ENCODE measurements around the gene KIF11.
A peak's percentile ranks its signal among the peaks of the same experiment; 100 is the strongest.
"Not testable (repeated sequence)": the region's sequence is repeated elsewhere in the genome, so short reads cannot be mapped to it uniquely, and the experiment has no call there.

Gene KIF11

DNA sequence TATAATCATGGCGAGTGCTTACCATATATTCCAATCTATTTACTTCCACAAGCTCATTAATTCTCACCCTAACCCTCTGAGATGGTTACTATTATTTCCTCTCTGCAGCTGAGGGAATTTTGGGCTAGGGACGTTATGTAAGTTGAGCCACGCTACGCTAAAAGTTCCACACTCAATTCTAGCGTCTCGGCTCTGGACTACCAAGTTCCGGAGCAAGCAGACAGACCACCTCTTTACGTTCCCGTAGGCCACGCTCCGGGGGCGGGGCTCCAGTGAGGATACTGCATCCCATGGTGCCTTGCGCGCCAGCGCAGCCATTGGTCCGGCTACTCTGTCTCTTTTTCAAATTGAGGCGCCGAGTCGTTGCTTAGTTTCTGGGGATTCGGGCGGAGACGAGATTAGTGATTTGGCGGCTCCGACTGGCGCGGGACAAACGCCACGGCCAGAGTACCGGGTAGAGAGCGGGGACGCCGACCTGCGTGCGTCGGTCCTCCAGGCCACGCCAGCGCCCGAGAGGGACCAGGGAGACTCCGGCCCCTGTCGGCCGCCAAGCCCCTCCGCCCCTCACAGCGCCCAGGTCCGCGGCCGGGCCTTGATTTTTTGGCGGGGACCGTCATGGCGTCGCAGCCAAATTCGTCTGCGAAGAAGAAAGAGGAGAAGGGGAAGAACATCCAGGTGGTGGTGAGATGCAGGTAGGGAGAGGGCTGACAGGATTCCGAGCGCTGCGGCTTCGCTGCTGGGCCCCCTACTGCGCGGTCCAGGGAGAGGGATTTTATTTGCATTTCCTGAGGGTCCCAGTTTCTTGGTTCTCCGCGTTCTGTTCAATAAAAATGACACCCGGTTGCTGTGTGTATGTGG is at the start of gene KIF11:
KIF11 (plus strand) TSS at position 370 of the 858 bp plus-strand sequence; CDS start at position 616, 246 bp downstream.
- peak; percentile 77 to 93 (median 88) for DNase-seq

DNA sequence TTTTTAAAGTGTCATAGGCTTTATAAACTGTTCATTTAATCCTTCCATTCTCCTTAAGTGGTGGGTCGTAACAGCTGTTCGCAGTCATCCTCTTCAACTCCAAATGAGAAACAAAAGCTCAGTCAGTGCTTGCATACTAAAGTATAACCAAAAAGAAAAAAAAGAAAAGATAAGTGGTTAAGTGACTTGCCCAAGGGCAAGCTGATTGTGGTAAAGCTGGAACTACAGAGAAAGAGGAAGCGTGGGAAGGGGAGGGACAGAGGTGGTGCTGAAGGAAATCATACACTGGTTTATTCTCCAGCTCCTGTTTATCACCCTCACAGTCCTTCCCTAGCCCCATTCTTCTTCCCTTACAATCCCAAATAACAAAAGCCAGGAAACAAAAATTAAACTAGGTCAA is 48.6 kb upstream of the KIF11 start:
- no peak for DNase-seq

DNA sequence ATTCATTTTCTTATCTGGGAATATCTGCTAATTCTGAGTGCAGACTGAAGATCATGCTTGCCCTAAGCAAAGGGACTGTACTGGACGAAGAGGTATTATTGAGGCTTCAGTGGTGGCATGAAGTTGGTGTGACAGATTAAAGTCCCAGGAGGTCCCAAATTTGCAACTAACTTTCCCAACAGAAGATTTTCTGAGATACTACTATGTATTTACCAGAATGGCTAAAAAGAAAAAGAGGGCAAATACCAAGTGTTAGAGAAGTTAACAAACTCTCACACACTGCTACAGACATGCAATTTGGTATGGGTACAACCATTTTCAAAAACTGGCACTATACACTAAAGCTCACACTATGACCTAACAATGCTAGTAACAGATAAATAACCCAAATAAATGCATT is 47.4 kb upstream of the KIF11 start:
- DNase-seq = no peak

DNA sequence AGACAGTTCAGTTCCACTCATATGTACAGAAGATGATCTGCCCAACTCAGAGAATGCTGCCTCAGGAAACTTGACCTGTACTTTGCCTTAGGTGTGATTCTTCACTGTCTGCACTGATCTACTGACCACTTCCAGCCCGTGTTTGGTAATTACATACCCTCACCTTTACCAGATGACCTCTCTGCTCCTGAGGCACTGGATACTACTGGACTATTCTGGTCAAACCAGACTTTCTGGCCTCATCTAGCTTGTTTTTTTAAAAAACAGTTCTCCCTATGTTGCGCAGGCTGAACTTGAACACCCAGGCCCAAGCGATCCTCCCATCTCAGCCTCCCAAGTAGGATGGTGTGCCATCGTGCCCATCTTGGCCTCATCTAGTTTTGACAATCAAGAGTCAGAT is 45.3 kb upstream of the KIF11 start:
- DNase-seq = no peak

DNA sequence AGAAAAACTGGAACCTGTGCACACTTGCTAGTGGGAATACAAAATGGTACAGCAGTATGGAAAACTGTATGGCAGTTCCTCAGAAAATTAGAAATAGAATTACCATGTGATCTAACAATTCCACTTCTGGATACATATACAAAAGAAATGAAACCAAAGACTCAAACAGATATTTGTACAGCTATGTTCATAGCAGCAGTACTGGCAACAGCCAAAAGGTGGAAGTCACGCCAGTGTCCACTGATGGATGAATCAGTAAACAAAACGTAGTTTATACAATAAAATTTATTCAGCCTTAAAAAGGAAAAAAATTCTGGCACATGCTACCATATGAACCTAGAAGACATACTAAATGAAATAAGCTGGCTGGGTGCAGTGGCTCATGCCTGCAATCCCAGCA is 42.0 kb upstream of the KIF11 start:
- no peak for DNase-seq

DNA sequence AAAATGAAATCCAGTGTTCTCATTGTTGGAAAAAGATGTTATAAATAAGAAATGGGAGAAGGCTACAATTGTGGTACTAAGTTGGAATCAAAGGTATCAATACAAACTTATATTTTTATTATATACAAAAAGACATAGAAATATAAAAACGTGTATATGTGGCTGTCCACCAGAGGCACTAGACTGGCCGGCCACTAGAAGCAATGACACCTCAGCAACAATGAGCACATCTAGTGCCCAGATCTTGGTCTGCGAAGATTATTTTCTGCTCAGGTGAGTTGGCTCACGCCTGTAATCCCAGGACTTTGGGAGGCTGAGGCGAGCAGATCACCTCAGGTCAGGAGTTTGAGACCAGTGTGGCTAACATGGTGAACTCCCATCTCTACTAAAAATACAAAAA is 40.6 kb upstream of the KIF11 start:
- DNase-seq = no peak

DNA sequence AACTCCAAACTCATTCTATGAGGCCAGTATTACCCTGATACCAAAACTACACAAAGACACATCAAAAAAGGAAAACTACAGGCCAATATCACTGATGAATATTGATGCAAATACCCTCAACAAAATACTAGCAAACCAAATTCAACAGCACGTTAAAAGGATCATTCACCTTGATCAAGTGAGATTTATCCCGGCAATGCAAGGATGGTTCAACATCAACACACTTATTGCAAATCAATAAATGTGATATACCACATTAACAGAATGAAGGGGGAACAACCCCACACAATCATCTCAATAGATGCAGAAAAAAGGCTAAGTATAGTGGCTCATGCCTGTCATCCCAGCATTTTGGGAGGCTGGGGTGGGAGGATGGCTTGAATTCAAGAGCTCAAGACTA is 39.0 kb upstream of the KIF11 start:
- no peak for DNase-seq

DNA sequence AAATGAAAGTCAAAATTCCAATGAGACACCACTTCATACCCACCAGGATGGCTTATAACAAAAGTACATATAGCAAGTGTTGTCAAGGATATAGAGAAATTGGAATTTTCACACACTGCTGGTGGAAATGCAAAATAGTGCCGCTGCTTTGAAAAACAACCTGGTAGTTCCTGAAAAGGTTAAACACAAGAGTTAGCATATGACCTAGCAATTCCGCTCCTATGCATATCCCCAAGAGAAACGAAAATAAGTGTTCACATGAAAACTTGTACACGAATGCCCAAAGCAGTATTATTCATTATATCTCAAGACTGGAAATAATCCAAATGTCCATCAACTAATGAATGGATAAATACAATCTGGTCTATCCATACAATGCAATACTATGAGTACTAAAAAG is 33.9 kb upstream of the KIF11 start:
- no peak for DNase-seq

DNA sequence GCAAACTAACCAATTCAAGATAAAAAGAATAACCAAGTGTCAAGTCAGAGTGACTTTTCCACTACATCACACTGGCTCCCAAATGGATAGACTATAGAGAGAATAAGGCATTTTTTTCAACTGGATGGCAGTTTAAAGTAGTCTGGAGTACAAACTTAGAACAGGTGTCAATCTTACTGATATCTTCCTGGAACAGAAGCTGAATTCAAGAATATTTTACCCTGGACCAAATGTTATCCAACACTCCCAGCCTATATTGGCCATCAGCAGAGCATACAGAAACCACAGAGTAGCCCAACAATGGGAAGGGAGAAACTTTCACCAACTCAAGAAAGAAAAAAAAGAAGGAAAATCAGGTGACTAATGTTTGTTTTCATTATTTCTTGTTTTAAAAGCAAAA is 30.5 kb upstream of the KIF11 start:
- DNase-seq = no peak

DNA sequence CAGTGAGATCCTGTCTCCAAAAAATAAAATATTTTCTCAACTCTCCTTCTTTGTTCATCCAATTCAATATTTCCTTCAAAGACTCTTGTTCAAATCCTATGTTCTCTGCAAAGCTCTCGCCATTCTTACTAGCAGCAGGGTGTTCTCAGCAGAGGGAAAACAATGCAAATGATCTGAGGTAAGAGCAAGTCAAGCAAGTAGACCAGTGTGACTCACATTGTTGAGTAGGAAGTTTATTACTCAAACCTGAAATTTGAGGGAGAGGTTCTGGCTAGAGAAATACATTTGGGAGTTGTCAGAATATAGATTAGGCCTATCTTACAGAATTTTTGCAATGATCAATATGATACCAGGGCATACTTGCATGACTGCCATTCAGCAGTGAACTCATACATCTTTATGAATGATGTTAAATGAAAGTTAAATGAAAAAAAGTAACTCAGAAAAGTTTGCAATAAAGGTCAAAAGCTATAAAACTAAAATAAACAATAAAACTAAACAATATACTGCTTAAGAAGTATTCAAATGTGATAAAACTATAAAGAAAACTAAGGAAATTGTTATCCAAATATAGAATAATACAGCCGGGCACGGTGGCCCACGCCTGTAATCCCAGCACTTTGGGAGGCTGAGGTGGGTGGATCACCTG is 24.9 kb upstream of the KIF11 start:
- no peak for DNase-seq

DNA sequence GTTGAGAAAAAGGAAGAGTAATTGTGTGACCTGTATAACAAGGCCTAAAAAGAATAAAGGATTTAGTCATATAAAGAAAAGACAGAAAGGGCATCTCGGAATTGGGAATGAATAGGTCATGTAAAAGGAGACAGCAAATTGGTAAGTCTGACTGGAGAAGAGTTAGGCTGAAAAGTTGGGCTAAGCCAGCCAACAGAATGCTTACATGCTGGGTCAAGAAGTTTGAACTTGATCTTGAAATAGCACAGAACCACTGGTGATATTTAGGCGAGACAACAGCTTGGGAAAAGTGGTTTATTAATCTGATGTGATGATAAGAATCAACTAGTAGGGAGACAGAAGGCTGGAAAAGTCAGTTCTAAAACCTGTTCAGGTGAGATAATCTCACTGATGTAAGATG is 23.9 kb upstream of the KIF11 start:
- DNase-seq = no peak

DNA sequence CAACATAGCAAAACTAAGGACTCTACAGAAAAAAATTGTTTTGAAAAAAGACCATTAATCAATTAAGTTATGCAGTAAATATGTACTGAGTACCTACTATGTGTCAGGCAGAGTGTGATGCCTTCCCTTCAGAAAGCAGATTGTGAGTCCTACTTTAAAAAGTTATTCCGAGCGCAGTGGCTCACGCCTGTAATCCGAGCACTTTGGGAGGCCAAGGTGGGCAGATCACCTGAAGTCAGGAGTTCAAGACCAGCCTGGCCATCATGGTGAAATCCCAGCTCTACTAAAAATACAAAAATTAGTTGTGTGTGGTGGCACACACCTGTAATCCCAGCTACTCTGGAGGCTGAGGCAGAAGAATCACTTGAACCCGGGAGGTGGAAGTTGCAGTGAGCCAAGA is 23.3 kb upstream of the KIF11 start:
- not testable (repeated sequence) for DNase-seq

DNA sequence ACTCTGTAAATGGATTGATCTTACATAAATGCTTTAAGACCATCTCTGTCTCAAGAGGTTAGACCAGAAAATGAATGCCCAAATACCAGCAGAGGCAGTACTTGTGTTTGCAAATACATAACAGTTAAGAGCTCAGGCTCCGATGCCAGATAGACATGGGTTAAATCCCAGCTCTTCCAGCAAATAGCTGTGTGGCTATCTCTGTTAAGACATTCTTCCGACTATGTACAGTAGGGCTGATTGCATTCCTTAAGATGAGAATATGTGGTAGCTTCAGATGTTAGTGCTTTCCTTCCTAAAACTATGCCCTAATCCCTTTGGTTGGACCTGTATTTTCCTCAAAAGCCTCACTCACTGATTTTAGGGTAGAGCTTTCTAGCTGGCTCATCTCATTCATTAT is 21.3 kb upstream of the KIF11 start:
- no peak for DNase-seq

DNA sequence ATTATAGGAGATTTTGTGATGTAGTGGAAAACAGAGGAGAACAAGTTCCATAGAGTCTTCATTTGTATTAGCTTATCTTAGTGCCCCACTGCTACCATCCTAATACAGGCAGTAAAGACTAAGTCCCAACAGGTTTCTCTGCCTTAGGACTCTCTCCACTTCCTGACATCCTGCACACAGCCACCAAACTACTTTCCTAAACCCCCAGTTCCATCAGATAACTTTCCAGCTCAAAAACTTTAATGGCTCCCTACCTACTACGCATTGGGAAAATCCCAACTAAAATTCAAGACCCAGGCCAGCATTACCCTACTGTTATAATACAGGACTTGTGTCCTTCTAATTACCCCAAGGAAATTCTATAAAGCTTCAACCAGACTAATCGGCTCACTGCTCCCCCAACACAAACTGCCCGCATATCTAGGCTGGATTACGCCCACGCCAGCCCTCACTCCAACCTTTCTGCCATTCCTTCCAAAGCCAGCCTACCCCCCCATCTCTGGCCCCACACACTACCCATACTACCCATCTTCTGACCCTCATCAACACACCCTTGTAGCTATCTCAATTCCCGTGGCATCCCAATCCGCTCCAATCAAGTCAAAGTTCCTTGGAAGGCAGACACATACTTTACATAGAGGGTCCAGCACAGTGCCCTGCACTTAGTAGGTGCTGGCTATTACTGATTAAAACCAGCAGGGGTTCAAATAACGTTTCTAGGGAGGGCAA is 20.4 kb upstream of the KIF11 start:
- no peak for DNase-seq

DNA sequence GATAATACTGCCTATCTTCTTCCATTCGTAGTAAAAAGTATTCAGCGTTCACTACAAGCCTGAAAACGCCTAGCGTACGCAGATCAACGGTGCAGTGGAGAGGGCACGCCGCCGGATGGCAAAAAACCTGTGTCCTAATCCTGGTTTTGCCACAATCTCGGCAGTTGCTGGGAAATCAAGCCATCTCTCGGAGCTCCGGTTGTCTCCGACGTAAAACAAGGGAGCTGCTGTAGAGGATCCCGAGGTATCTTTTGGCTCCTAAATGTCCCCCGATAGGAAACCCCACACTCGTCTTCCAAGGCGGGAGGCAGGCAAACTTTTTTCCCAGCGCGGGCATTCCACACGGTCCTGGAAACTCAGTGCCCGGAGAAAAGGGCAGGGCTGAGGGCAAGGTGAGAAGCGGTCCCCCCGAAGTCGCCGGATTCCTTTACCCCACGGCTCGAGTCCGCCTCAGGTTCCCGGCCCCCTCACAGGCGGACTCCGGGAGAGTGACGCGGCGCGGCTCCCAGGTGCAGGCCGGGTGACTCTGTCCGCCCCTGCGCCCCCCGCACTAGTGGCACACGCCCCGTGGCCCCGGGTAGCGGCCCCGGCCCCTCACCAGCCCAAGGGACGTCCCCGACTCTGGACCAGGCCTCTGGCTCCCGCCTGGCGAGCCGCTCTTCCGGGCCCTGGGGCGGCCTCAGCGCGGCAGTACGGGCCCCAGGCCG is 19.7 kb upstream of the KIF11 start:
- DNase-seq = peak in 3 of 4 experiments; percentile 5 to 33 (median 8)

DNA sequence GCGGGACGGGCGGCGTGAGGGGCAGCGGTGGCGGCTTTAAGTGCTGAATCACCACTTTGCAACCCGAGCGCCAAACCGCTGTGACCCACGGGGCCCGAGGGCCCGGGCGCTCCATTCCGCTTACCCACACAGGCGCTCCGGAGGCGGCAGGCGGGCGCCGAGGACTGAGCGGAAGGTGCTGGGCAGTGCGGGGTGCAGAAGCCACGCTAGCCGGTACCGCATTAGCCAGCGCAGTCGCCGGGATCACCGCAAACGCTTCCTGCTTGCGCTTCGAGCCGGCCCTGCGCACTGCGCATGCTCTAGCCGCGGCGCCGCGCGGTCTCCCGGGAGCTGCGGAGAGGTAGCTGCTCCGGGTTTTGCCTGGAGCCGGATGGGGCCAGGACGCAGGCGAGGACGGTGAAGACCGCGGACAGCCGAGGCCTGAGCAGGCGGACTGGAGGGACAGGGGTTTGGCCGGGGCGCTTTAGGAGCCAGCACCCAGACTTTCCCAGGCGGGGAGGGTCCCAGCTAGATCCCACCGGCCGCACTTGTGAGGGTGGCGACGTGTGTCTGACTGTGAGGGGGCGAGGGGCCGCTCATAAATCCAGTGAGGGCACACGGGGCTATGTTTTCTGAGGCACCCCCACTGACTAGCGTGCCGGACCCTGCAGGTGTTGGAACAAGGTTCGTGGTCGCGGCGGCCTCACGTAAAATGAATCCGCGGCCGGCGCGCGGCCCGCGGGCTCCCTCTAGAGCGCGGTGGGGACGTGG is 19.0 kb upstream of the KIF11 start, which contains the start of gene IDE:
IDE (minus strand) TSS at position 296 of the 750 bp plus-strand sequence; CDS start at position 222, 74 bp downstream.
- DNase-seq = peak; percentile 52 to 72 (median 58)

DNA sequence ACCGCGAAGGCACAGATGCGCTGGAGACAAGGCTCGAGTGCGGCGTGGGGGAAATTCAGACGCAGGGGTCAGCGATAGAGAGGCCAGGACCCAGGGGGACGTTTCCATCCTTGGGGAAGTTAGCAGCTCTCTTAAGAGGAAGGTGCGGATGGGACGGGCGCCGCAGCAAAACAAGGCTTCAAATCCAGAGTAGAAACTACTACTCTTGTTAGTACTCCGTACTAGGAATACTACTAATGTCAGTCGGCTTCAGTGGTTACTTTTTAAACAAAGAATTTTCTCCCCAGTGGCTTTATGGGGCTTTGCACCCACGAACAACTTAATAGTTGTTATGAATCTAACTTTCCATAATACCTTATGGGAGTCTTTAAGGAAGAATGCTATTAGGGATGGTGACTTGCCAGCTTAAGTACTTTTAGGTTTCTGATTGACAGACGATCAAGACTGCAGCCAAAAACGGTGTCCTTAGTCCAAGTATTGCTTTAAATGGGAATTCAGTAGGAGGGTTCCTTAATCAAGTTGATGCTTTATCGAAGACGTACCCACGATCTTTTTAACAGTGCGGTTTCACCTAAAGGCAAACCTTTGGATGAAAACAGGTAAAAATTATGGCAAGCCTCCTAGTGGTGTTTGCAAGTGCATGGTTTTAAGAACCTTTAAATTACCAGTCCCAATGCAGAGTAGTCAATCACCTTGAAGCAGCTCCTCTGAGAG is 18.2 kb upstream of the KIF11 start:
- DNase-seq = no peak

DNA sequence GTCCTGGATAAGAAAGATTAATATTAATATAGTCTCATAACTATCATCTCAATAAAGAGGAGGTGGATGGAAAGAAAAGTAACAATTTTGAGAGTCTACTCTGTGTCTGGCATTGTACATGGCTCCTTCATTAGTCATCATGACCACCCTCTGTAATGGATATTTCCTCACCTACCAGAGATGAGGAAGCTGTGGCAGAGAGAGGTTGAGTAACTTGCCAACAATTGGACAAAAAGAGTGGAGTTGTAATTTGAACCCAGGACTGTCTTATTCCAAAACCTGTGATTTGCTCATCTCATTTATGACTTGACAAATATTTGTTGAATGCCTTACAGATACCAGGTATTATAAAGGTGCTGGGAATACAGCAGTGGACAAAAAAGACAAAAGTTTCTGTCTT is 17.0 kb upstream of the KIF11 start:
- no peak for DNase-seq

DNA sequence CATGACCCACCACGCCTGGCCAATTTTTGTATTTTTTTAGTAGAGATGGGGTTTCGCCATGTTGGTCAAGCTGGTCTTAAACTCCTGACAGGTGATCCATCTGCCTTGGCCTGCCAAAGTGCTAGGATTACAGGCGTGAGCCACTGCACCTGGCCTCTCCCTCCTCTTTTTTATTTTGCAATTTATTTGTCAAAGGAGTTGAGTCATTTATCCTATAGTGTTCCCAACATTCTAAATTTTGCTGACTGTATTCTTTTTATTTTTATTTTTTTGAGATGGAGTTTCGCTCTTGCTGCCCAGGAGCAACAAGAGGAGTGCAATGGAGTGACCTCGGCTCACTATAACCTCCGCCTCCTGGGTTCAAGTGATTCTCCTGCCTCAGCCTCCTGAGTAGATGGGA is 10.6 kb upstream of the KIF11 start:
- DNase-seq = not testable (repeated sequence)

DNA sequence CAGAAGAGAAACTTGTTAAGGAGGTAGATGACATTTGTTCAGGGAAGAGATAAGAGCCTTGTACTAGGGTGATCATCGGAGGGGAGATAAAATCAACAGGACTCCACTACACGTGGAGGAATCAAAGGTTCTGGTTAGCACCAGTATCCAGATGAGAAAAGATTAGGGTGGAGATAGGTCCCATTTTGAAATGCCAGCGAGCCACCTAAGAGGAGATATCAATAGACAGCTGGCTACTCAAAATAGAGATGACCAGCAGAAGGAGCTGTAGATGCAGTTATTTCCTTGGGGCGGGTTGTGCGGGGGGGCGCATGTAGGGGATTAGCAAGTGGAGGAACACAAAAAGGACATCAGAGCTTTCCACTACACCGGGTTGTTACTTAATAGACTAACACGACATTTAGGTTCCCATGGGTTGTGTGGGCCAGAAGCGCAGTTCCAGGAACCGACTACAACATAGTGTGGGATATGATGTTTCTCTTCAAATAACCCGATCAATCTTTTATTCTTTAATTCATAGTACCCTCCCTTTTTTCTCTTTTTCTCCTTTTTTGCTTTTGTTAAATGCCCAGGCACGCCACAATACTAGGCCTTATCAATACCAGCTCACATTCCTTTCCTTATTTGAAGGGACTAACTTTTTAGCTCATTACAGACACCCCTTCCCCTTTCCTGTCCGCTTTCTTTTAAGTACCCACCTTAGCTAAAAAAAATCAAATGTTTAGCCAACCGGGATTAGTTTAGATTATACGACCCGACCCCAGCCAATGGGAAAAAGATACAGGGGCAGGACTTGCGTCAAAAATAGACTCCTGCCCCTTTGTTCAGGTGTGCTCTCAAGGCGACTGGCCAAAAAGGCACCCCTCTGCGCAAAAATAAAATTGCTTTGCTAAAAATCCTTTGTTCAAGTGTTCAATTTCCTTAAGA is 2.0 kb upstream of the KIF11 start:
- no peak for DNase-seq
